IMR-90 (cell line): ENCODE measurements around the gene PHACTR3. TPM values are rescaled to one million over a fixed set of nuclear protein-coding genes. Genes with fewer than 3 reads are reported as not detected.

Experiments used
- ATAC-seq: fragments of 200-7000 bp; cut with Tn5 transposase; 2 replicates; pipeline ENCODE4 v1.9.1; 2020; ENCODE audit warnings: low read depth, mild to moderate bottlenecking, moderate library complexity
- BruUV-seq: library from RNA; stranded (reverse); fragments of 400-500 nt; replicated peaks from 2 replicates; lab custom pipeline; 2021; lab: Mats Ljungman, UMichigan
- CTCF ChIA-PET: fragments of 300-600 bp; formaldehyde crosslinking; extraction: SDS; loops from one replicate; lab custom pipeline; 2021; ENCODE audit warnings: antibody characterized with exemption; lab: Yijun Ruan, JAX
- POLR2A ChIA-PET: fragments of 300-600 bp; sonication (Branson Sonifier 250); formaldehyde crosslinking; loops from one replicate; lab custom pipeline; 2022; ENCODE audit warnings: antibody characterized with exemption; ENCODE audit not compliant: unreplicated experiment; lab: Charles Lee
- DNase-seq: peaks from one replicate; pipeline ENCODE4 v3.0.0; 2013
- H2AFZ ChIP-seq: replicated peaks from 2 replicates; pipeline ENCODE3; 2013; ENCODE audit warnings: low read length, mild to moderate bottlenecking; ENCODE audit not compliant: poor library complexity
- H2AK5ac ChIP-seq: 2 replicates; pipeline ENCODE4 v1.6.1; 2013; ENCODE audit warnings: low read depth, low read length, inconsistent platforms
- H2AK9ac ChIP-seq: replicated peaks from 2 replicates; pipeline ENCODE3; 2013; ENCODE audit warnings: mild to moderate bottlenecking, low read depth, low read length, moderate library complexity; ENCODE audit not compliant: poor library complexity
- H2BK120ac ChIP-seq: 2 replicates; pipeline ENCODE4 v1.6.1; 2013; ENCODE audit warnings: low read depth, low read length, inconsistent platforms
- H2BK15ac ChIP-seq: 3 replicates; pipeline ENCODE4 v1.6.1; 2013; ENCODE audit warnings: low read depth, low read length, inconsistent platforms
- H2BK20ac ChIP-seq: 2 replicates; pipeline ENCODE4 v1.6.1; 2013; ENCODE audit warnings: low read depth, mild to moderate bottlenecking, inconsistent platforms, low read length, moderate library complexity
- H2BK5ac ChIP-seq: 2 replicates; pipeline ENCODE4 v1.6.1; 2013; ENCODE audit warnings: mild to moderate bottlenecking, low read depth, low read length, inconsistent platforms; ENCODE audit not compliant: poor library complexity, severe bottlenecking
- H3K14ac ChIP-seq: replicated peaks from 2 replicates; pipeline ENCODE4 v1.6.1; 2013; ENCODE audit warnings: low read depth, low read length, inconsistent platforms
- H3K18ac ChIP-seq: 2 replicates; pipeline ENCODE4 v1.6.1; 2013; ENCODE audit warnings: low read depth, low read length, control low read depth
- H3K23ac ChIP-seq: 2 replicates; pipeline ENCODE4 v1.6.1; 2013; ENCODE audit warnings: low read depth, low read length, inconsistent platforms
- H3K27ac ChIP-seq: 2 replicates; pipeline ENCODE4 v1.5.1; 2013; ENCODE audit warnings: mild to moderate bottlenecking, control low read depth, low read length; ENCODE audit not compliant: insufficient read depth
- H3K27me3 ChIP-seq: 2 replicates; pipeline ENCODE4 v1.6.1; 2013; ENCODE audit warnings: low read length; ENCODE audit not compliant: control insufficient read depth, insufficient read depth
- H3K36me3 ChIP-seq: 2 replicates; pipeline ENCODE4 v1.6.1; 2013; ENCODE audit warnings: low read length, mixed read lengths; ENCODE audit not compliant: control insufficient read depth, insufficient read depth
- H3K4ac ChIP-seq: 2 replicates; pipeline ENCODE4 v1.6.1; 2013; ENCODE audit warnings: low read depth, low read length, inconsistent platforms
- H3K4me1 ChIP-seq: 2 replicates; pipeline ENCODE4 v1.6.1; 2013; ENCODE audit warnings: low read length, mixed read lengths; ENCODE audit not compliant: control insufficient read depth, insufficient read depth
- H3K4me2 ChIP-seq: 2 replicates; pipeline ENCODE4 v1.6.1; 2013; ENCODE audit warnings: low read depth, mild to moderate bottlenecking, control low read depth, low read length, moderate library complexity
- H3K4me3 ChIP-seq: 2 replicates; pipeline ENCODE4 v1.5.1; 2013; ENCODE audit warnings: low read depth, mild to moderate bottlenecking, control low read depth, low read length, moderate library complexity; ENCODE audit not compliant: insufficient read depth
- H3K56ac ChIP-seq: 2 replicates; pipeline ENCODE4 v1.6.1; 2013; ENCODE audit warnings: low read length, inconsistent platforms; ENCODE audit not compliant: insufficient read depth; ENCODE audit errors: extremely low read depth
- H3K79me1 ChIP-seq, 2 experiments: 2 replicates each; pipeline ENCODE4 v1.6.1; 2013; ENCODE audit warnings: low read length in 2 of 2, inconsistent platforms in 1 of 2, low read depth in 1 of 2
- H3K9ac ChIP-seq: 2 replicates; pipeline ENCODE4 v1.6.1; 2013; ENCODE audit warnings: low read depth, low read length, control low read depth
- H3K9me1 ChIP-seq: 2 replicates; pipeline ENCODE4 v1.6.1; 2013; ENCODE audit warnings: low read length, inconsistent platforms; ENCODE audit not compliant: insufficient read depth
- H3K9me3 ChIP-seq: 2 replicates; pipeline ENCODE4 v1.6.1; 2013; ENCODE audit warnings: low read length; ENCODE audit not compliant: control insufficient read depth, insufficient read depth
- H4K20me1 ChIP-seq: 2 replicates; pipeline ENCODE4 v1.6.1; 2013; ENCODE audit warnings: low read length, inconsistent platforms; ENCODE audit not compliant: insufficient read depth
- H4K5ac ChIP-seq: 2 replicates; pipeline ENCODE4 v1.6.1; 2013; ENCODE audit warnings: mild to moderate bottlenecking, low read depth, low read length, control low read depth
- H4K8ac ChIP-seq, 2 experiments: 2 replicates each; pipeline ENCODE4 v1.6.1; 2013; ENCODE audit warnings: low read depth in 2 of 2, low read length in 2 of 2, control low read depth in 1 of 2, inconsistent platforms in 1 of 2
- H4K91ac ChIP-seq: 2 replicates; pipeline ENCODE4 v1.6.1; 2013; ENCODE audit warnings: low read depth, low read length, inconsistent platforms; ENCODE audit not compliant: insufficient read depth
- BHLHE40 ChIP-seq: fragments of 150-350 bp; IDR thresholded peaks from 2 replicates; pipeline ENCODE4 v1.6.1; 2016; ENCODE audit warnings: mild to moderate bottlenecking, low read depth, low read length
- CEBPB ChIP-seq: IDR thresholded peaks from 2 replicates; pipeline ENCODE4 v1.6.1; 2012; ENCODE audit warnings: low read depth, low read length, improper control_type of control experiment
- CHD1 ChIP-seq: IDR thresholded peaks from 2 replicates; pipeline ENCODE4 v1.6.1; 2012; ENCODE audit warnings: low read depth, low read length, improper control_type of control experiment
- FOS ChIP-seq: fragments of 150-350 bp; IDR thresholded peaks from 2 replicates; pipeline ENCODE4 v1.6.1; 2016; ENCODE audit warnings: low read depth, low read length
- MAFK ChIP-seq: IDR thresholded peaks from 2 replicates; pipeline ENCODE4 v1.6.1; 2012; ENCODE audit warnings: low read depth, low read length, improper control_type of control experiment
- MAZ ChIP-seq: IDR thresholded peaks from 2 replicates; pipeline ENCODE4 v1.6.1; 2012; ENCODE audit warnings: low read depth, mild to moderate bottlenecking, low read length, improper control_type of control experiment, moderate library complexity, borderline replicate concordance
- MXI1 ChIP-seq: IDR thresholded peaks from 2 replicates; pipeline ENCODE4 v1.6.1; 2012; ENCODE audit warnings: low read depth, mild to moderate bottlenecking, low read length, moderate library complexity, borderline replicate concordance
- NFE2L2 ChIP-seq: fragments of 150-350 bp; IDR thresholded peaks from 2 replicates; pipeline ENCODE4 v1.6.1; 2016; ENCODE audit warnings: low read depth, mild to moderate bottlenecking, low read length
- POLR2A ChIP-seq: IDR thresholded peaks from 2 replicates; pipeline ENCODE4 v1.6.1; 2012; ENCODE audit warnings: mild to moderate bottlenecking, low read depth, low read length
- RAD21 ChIP-seq: IDR thresholded peaks from 2 replicates; pipeline ENCODE4 v1.6.1; 2012; ENCODE audit warnings: low read length, improper control_type of control experiment
- RCOR1 ChIP-seq: IDR thresholded peaks from 2 replicates; pipeline ENCODE4 v1.6.1; 2012; ENCODE audit warnings: mild to moderate bottlenecking, low read length, improper control_type of control experiment; ENCODE audit not compliant: insufficient replicate concordance
- RFX5 ChIP-seq: IDR thresholded peaks from 2 replicates; pipeline ENCODE4 v1.8.0; 2012; ENCODE audit warnings: low read depth, mild to moderate bottlenecking, low read length, moderate library complexity
- SMC3 ChIP-seq: fragments of 150-350 bp; IDR thresholded peaks from 2 replicates; pipeline ENCODE4 v1.6.1; 2016; ENCODE audit warnings: low read depth, mild to moderate bottlenecking, antibody characterized with exemption, low read length, moderate library complexity
- WGBS, 2 experiments: methylation state at CpG; one replicate each; pipeline versions ENCODE4 v1.1.5 to v1.1.7; 2013; ENCODE audit warnings: missing lambda C conversion rate in 2 of 2; ENCODE audit not compliant: insufficient read length in 1 of 2; ENCODE audit errors: extremely low coverage in 2 of 2; 5-methylcytosine and 5-hydroxymethylcytosine counted together
- dilution Hi-C: fragments of 300-500 bp; cut with HindIII; formaldehyde crosslinking; loops from one replicate; pipeline ENCODE4 v1.14.3; 2018; ENCODE audit warnings: low sequenced_read_pairs; ENCODE audit not compliant: unreplicated experiment
- in situ Hi-C: fragments of 300-500 bp; cut with MboI; formaldehyde crosslinking; loops from 3 replicates; pipeline ENCODE4 v1.14.3; 2019; ENCODE audit warnings: low sequenced_read_pairs, inconsistent platforms, mixed read lengths
- intact Hi-C: fragments of 100-400 bp; cut with micrococcal nuclease; formaldehyde crosslinking; loops from 2 replicates; pipeline ENCODE4 v1.10.0; 2022
- polyA plus RNA-seq, 3 experiments: library from polyadenylated mRNA; depleted of rRNA; stranded (reverse); fragments of >200 nt; gene quantifications; 2 replicates each; pipeline ENCODE4 v1.2.3, GENCODE V29; 2012; ENCODE audit warnings: low replicate concordance in 1 of 3
- total RNA-seq: library from RNA; depleted of rRNA; stranded (reverse); fragments of >200 nt; gene quantifications from 2 replicates; pipeline ENCODE4 v1.2.3, GENCODE V29; 2012
- TF ChIP-seq, protein P1 (sequence below): fragments of 150-350 bp; IDR thresholded peaks from 2 replicates; pipeline ENCODE4 v1.6.1; 2017; ENCODE audit warnings: mild to moderate bottlenecking, antibody characterized with exemption, low read length, low read depth
- TF ChIP-seq, protein P2 (sequence below): conservative IDR thresholded peaks from 2 replicates; pipeline ENCODE4 v1.5.1; 2012; ENCODE audit warnings: mild to moderate bottlenecking, low read depth, low read length, improper control_type of control experiment
- TF ChIP-seq, protein P3 (sequence below): fragments of 150-350 bp; IDR thresholded peaks from 2 replicates; pipeline ENCODE4 v1.6.1; 2016; ENCODE audit warnings: low read depth, mild to moderate bottlenecking, low read length, moderate library complexity, borderline replicate concordance

Gene PHACTR3
- total and polyA plus RNA-seq, 2 of the 4 experiments (the other 2 are of a cell fraction) = not detected

DNA sequence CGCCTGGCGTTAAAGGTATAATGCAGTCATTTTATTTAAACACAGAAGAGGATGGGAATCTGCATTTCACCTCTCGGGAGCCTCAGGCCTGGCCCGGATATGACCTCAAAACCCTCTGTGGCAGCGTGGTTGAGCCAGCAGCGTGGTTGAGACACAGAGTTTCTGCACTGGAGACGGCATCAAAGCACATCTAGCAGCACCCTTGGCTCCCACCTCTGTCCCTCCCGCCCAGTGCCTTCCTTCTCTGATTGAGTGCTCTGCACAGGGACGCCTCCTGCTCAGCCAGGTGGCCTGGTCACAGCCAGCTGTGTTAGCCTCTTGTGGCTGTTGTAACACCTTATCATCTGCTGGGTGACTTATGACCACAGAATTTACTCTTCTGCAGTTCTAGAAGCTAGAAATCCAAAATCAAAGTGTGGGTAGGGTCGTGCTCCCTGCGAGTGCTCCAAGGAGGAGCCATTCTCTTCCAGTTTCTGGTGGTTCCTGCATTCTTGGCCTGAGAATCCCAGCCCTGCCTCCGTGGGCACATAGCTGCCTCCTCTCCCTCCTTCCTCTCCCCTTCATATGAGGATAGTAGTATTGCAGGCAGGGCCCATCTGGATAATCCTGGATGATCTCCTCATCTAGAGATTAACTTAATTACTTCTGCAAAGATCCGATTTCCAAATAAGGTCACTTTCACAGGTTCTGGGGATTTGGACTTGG is 172.4 kb downstream of the PHACTR3 start:
- Histone ChIP-seq H3K27ac (no peak overlapping the region), H3K9me1 (no peaks in the 10 kb centered on the region), H3K27me3 (no peaks in the 10 kb centered on the region), H3K9me3 (peaks cover 9% of the 10 kb centered on the region; the same call in 1 of the 2 replicates), H2AFZ (no peak overlapping the region), H2BK20ac (no peak overlapping the region), H4K5ac (no peak overlapping the region), H2AK9ac (no peak overlapping the region), H3K56ac (no peak overlapping the region; the same call in 1 of the 2 replicates), H3K4me1 (no peaks in the 10 kb centered on the region), H3K18ac (no peak overlapping the region), H3K23ac (no peak overlapping the region), H3K4me3 (no peak overlapping the region), H3K9ac (no peak overlapping the region), H4K20me1 (no peaks in the 10 kb centered on the region), H3K4ac (no peak overlapping the region), H3K4me2 (no peak overlapping the region), H4K91ac (no peak overlapping the region), H2BK5ac (no peak overlapping the region), H2BK15ac (no peak overlapping the region), H3K36me3 (no peaks in the 10 kb centered on the region), H3K79me1 (no peaks in the 10 kb centered on the region), H4K8ac (no peak overlapping the region), H2BK120ac (no peak overlapping the region), H2AK5ac (no peak overlapping the region), H3K14ac (no peak overlapping the region)
- ChIA-PET POLR2A (no interaction called here), CTCF (no interaction called here)
- dilution Hi-C loops = no loop called here
- intact Hi-C loops = no loop called here
- 18% methylated on average over 4 of the region's 13 CpGs; no CpG with 5 or more reads in 1 of the 2 experiments for WGBS, 2 experiments
- no peak for TF ChIP-seq MAZ
- no peak for TF ChIP-seq CHD1
- TF ChIP-seq MXI1 = no peak
- TF ChIP-seq MAFK = no peak
- TF ChIP-seq, protein P1, sequence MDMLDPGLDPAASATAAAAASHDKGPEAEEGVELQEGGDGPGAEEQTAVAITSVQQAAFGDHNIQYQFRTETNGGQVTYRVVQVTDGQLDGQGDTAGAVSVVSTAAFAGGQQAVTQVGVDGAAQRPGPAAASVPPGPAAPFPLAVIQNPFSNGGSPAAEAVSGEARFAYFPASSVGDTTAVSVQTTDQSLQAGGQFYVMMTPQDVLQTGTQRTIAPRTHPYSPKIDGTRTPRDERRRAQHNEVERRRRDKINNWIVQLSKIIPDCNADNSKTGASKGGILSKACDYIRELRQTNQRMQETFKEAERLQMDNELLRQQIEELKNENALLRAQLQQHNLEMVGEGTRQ = no peak
- TF ChIP-seq, protein P2, sequence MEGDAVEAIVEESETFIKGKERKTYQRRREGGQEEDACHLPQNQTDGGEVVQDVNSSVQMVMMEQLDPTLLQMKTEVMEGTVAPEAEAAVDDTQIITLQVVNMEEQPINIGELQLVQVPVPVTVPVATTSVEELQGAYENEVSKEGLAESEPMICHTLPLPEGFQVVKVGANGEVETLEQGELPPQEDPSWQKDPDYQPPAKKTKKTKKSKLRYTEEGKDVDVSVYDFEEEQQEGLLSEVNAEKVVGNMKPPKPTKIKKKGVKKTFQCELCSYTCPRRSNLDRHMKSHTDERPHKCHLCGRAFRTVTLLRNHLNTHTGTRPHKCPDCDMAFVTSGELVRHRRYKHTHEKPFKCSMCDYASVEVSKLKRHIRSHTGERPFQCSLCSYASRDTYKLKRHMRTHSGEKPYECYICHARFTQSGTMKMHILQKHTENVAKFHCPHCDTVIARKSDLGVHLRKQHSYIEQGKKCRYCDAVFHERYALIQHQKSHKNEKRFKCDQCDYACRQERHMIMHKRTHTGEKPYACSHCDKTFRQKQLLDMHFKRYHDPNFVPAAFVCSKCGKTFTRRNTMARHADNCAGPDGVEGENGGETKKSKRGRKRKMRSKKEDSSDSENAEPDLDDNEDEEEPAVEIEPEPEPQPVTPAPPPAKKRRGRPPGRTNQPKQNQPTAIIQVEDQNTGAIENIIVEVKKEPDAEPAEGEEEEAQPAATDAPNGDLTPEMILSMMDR = no peak
- no peak for TF ChIP-seq CEBPB
- no peak for TF ChIP-seq SMC3
- TF ChIP-seq NFE2L2 = no peak
- TF ChIP-seq, protein P3, sequence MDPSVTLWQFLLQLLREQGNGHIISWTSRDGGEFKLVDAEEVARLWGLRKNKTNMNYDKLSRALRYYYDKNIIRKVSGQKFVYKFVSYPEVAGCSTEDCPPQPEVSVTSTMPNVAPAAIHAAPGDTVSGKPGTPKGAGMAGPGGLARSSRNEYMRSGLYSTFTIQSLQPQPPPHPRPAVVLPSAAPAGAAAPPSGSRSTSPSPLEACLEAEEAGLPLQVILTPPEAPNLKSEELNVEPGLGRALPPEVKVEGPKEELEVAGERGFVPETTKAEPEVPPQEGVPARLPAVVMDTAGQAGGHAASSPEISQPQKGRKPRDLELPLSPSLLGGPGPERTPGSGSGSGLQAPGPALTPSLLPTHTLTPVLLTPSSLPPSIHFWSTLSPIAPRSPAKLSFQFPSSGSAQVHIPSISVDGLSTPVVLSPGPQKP = no peak
- no peak for TF ChIP-seq RAD21
- TF ChIP-seq POLR2A = no peak
- no peak for TF ChIP-seq FOS
- no peak for TF ChIP-seq BHLHE40
- TF ChIP-seq RFX5 = no peak
- no peak for TF ChIP-seq RCOR1
- BruUV-seq = no TSS peak
- in situ Hi-C loops = no loop called here
- DNase-seq = no peak
- ATAC-seq = no peak
